Bronchial epithelial cell (primary cell): ENCODE measurements around the gene RBM20. TPM values are rescaled to one million over a fixed set of nuclear protein-coding genes. Genes with fewer than 3 reads are reported as not detected.
"Not testable (repeated sequence)": the region's sequence is repeated elsewhere in the genome, so short reads cannot be mapped to it uniquely, and the experiment has no call there.

Experiments
- DNase-seq: peaks from one replicate; pipeline ENCODE4 v3.0.0-alpha.2; 2010; ENCODE audit warnings: low read depth
- FAIRE-seq: peaks from 2 replicates; lab custom pipeline; 2011; peaks lifted over from hg19 to GRCh38; lab: Jason Lieb, UNC
- H3K27me3 ChIP-seq: 2 replicates; pipeline ENCODE4 v1.5.1; 2011; ENCODE audit warnings: low read length; ENCODE audit not compliant: control insufficient read depth, insufficient read depth
- H3K36me3 ChIP-seq: 2 replicates; pipeline ENCODE4 v1.5.1; 2011; ENCODE audit warnings: low read length; ENCODE audit not compliant: control insufficient read depth, insufficient read depth
- H3K4me3 ChIP-seq: 2 replicates; pipeline ENCODE4 v1.5.1; 2011; ENCODE audit warnings: mild to moderate bottlenecking, low read depth, low read length, control low read depth
- CTCF ChIP-seq: IDR thresholded peaks from 2 replicates; pipeline ENCODE4 v1.5.1; 2011; ENCODE audit warnings: mild to moderate bottlenecking, moderate library complexity, low read length, control low read depth, inconsistent platforms; ENCODE audit not compliant: insufficient read depth, severe bottlenecking
- total RNA-seq: library from RNA; depleted of rRNA; stranded (reverse); fragments of >200 nt; gene quantifications from 2 replicates; pipeline ENCODE4 v1.2.1, GENCODE V29; 2014

Gene RBM20
- total RNA-seq, 1 donor from 2014 or later: not detected

GRCh38 chr10:110704906-110705476, 60.9 kb downstream of the RBM20 start:
- FAIRE-seq: no peak
- Histone ChIP-seq H3K36me3 (no peaks in the 10 kb centered on the region), H3K4me3 (no peak overlapping the region), H3K27me3 (no peaks in the 10 kb centered on the region)
- no peak for DNase-seq
- no peak for TF ChIP-seq CTCF

GRCh38 chr10:110705596-110705995, 61.5 kb downstream of the RBM20 start:
- not testable (repeated sequence) for H3K4me3 ChIP-seq, H3K36me3 ChIP-seq, DNase-seq, H3K27me3 ChIP-seq, FAIRE-seq

- Histone ChIP-seq H3K36me3 (no peaks in the 10 kb centered on the region), H3K27me3 (no peaks in the 10 kb centered on the region), H3K4me3 (no peak overlapping the region)
- DNase-seq (no peak), FAIRE-seq (no peak)
- no peak for TF ChIP-seq CTCF
Measured at GRCh38 chr10:110706690-110707098, 62.6 kb downstream of the RBM20 start.

- TF ChIP-seq CTCF: no peak
- FAIRE-seq: no peak
Measured at GRCh38 chr10:110708776-110709443, 64.8 kb downstream of the RBM20 start.

DNA sequence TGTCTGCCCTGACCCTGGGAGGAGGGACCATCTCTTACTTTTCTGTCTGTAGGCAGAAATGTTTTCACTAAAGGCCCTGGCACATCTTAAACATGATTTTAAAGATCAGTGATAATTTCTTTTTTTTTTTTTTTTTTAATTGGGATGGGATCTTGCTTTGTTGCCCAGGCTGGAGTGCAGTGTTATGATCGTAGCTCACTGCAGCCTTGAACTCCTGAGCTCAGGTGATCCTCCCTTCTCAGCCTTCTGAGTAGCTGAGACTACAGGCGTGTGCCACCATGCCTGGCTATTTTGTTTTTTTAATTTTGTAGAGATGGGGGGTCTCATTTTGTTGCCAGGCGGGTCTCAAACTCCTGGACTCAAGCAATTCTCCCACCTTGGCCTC, 65.3 kb downstream of the RBM20 start:
- Histone ChIP-seq H3K36me3 (no peaks in the 10 kb centered on the region), H3K4me3 (no peak overlapping the region), H3K27me3 (no peaks in the 10 kb centered on the region)
- FAIRE-seq: no peak
- TF ChIP-seq CTCF: no peak
- DNase-seq: no peak

More at GRCh38 chr10:110708776-110709443, 64.8 kb downstream of the RBM20 start:
- no peaks in the 10 kb centered on the region for H3K27me3 ChIP-seq
- H3K36me3 ChIP-seq: no peaks in the 10 kb centered on the region
- no peak overlapping the region for H3K4me3 ChIP-seq
- DNase-seq: no peak

DNA sequence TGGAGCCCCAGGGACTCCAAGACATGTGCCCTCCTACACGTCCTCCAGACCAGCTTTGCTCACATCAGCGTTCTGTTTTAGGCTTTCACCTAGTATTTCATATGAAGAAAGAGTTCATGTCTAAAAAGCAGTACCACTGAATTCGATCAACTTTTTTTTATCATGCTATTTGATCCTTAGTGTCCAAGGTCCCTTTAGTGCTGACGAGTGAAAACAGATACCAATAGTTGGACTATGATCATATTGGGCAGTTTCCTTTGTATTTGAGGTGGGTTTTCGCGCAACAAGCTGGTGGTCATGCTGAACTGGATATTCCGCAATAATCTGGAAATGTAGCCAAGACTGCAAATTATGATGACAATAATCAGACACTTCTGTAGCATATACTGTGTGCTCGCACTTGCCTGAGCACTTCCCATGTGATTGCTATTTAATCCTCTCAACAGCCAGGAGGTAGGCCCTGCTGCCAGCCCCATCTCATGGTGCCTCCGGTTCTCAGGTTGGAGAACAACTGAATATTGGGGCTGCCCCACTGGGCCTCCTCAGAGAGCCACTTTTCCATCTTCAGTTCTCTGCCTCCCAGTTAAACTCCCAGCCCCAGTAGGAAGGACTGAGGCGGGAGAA, 65.9 kb downstream of the RBM20 start:
- Histone ChIP-seq H3K4me3 (no peak overlapping the region), H3K27me3 (no peaks in the 10 kb centered on the region), H3K36me3 (no peaks in the 10 kb centered on the region)
- DNase-seq (no peak), FAIRE-seq (no peak)
- TF ChIP-seq CTCF: no peak
